A549 treated with AZD9567 at 1 μM for 4 hours (cell line): ENCODE results near the gene CD177. TPM values are rescaled to one million over a fixed set of nuclear protein-coding genes. Genes with fewer than 3 reads are reported as not detected.

Experiments
- total RNA-seq: library from RNA; stranded (reverse); fragments of 200-300 nt; extraction: Qiagen RNA extraction; gene quantifications from 5 replicates; pipeline ENCODE4 v1.2.3, GENCODE V29; 2022; ENCODE audit not compliant: insufficient read depth

The CD177 gene
- 0.07 to 0.09 TPM (median 0.08 TPM) in 4 of 5 replicates, not detected in the other for total RNA-seq

GRCh38 chr19:43353606-43354304 is at the start of gene CD177:
Gene CD177 (plus strand): TSS chr19:43353686. CDS start chr19:43353715, 29 bp downstream.

Other genes starting within 250 kb of the CD177 start
- gene PSG5, start 167.2 kb upstream of the CD177 start, total RNA-seq = 0.23 to 0.52 TPM (median 0.45 TPM) in 4 of 5 replicates, not detected in the other
- gene PSG4, start 148.0 kb upstream of the CD177 start, total RNA-seq = 0.42 to 0.68 TPM (median 0.46 TPM) in 4 of 5 replicates, not detected in the other
- gene PSG9, start 84.2 kb upstream of the CD177 start, total RNA-seq = 0.09 to 0.13 TPM (median 0.10 TPM) in 3 of 5 replicates, not detected in the others
- gene TEX101, start 61.2 kb downstream of the CD177 start, total RNA-seq = not detected in 5 replicates
- 0.19 to 0.68 TPM (median 0.42 TPM) in 4 of 5 replicates, not detected in the other for gene LYPD3, start 111.9 kb downstream of the CD177 start, total RNA-seq
- gene PHLDB3, start 151.1 kb downstream of the CD177 start, total RNA-seq = 3.2 to 10.2 TPM (median 9.0 TPM) in 5 replicates
- 31.4 to 53.1 TPM (median 51.8 TPM) in 5 replicates for gene ETHE1, start 173.5 kb downstream of the CD177 start, total RNA-seq
- gene ZNF575, start 179.5 kb downstream of the CD177 start, total RNA-seq = 1.8 to 2.4 TPM (median 2.1 TPM) in 4 of 5 replicates, not detected in the other
- 22.7 to 29.4 TPM (median 27.4 TPM) in 5 replicates for gene XRCC1, start 221.8 kb downstream of the CD177 start, total RNA-seq
- gene PINLYP, start 222.1 kb downstream of the CD177 start, total RNA-seq = 0.22 to 0.52 TPM (median 0.27 TPM) in 4 of 5 replicates, not detected in the other
- 4.6 to 10.5 TPM (median 5.9 TPM) in 5 replicates for gene IRGQ, start 242.4 kb downstream of the CD177 start, total RNA-seq
- 20.0 to 21.3 TPM (median 20.5 TPM) in 5 replicates for gene ZNF576, start 242.9 kb downstream of the CD177 start, total RNA-seq